OCI-LY1 (cell line): ENCODE results near the gene ETV2.

ENCODE experiments used
- H2AFZ ChIP-seq: fragments of 200-600 bp; sonication (generic), shearing (Covaris generic); 2 replicates; pipeline ENCODE4 v1.6.0; 2014; ENCODE audit warnings: antibody characterized with exemption, mild to moderate bottlenecking, low read length
- H3F3A ChIP-seq: fragments of 200-600 bp; sonication (generic), shearing (Covaris generic); 2 replicates; pipeline ENCODE4 v1.6.0; 2014; ENCODE audit warnings: mild to moderate bottlenecking, antibody characterized with exemption, low read length, moderate library complexity; ENCODE audit not compliant: insufficient read depth
- H3K27ac ChIP-seq: fragments of 200-600 bp; sonication (generic); 2 replicates; pipeline ENCODE4 v1.5.1; 2014; ENCODE audit warnings: low read length, mixed run types, mild to moderate bottlenecking, low read depth; ENCODE audit not compliant: poor library complexity, severe bottlenecking
- H3K27me3 ChIP-seq: fragments of 200-600 bp; sonication (generic); 2 replicates; pipeline ENCODE4 v1.6.0; 2014; ENCODE audit warnings: antibody characterized with exemption, mild to moderate bottlenecking, low read length, moderate library complexity; ENCODE audit not compliant: insufficient read depth
- H3K36me3 ChIP-seq: fragments of 200-600 bp; sonication (generic); 2 replicates; pipeline ENCODE4 v1.6.1; 2014; ENCODE audit warnings: mild to moderate bottlenecking, antibody characterized with exemption, low read length, moderate library complexity, mixed read lengths; ENCODE audit not compliant: insufficient read depth
- H3K4me1 ChIP-seq: fragments of 200-600 bp; sonication (generic); 2 replicates; pipeline ENCODE4 v1.5.1; 2014; ENCODE audit warnings: mild to moderate bottlenecking, low read length, moderate library complexity; ENCODE audit not compliant: insufficient read depth, severe bottlenecking
- H3K4me2 ChIP-seq: fragments of 200-600 bp; sonication (generic), shearing (Covaris generic); 2 replicates; pipeline ENCODE4 v1.6.1; 2014; ENCODE audit warnings: low read length
- H3K4me3 ChIP-seq: fragments of 200-600 bp; sonication (generic); 2 replicates; pipeline ENCODE4 v1.5.1; 2014; ENCODE audit warnings: low read length, low read depth, mild to moderate bottlenecking, mixed read lengths; ENCODE audit not compliant: poor library complexity, severe bottlenecking
- H3K79me2 ChIP-seq: fragments of 200-600 bp; shearing (Covaris generic); 2 replicates; pipeline ENCODE4 v1.6.1; 2016; ENCODE audit warnings: mixed run types, low read length, mixed read lengths; ENCODE audit not compliant: insufficient read depth
- H3K9ac ChIP-seq: fragments of 200-600 bp; sonication (generic), shearing (Covaris generic); 2 replicates; pipeline ENCODE4 v1.6.1; 2014; ENCODE audit warnings: mild to moderate bottlenecking, low read length, mixed read lengths
- H3K9me2 ChIP-seq: fragments of 200-600 bp; sonication (generic), shearing (Covaris generic); 2 replicates; pipeline ENCODE4 v1.6.1; 2014; ENCODE audit warnings: low read depth, mild to moderate bottlenecking, low read length, mixed read lengths
- H3K9me3 ChIP-seq: fragments of 200-600 bp; shearing (Covaris generic); 2 replicates; pipeline ENCODE4 v1.6.1; 2014; ENCODE audit warnings: low read length, mixed read lengths
- H4K20me1 ChIP-seq: fragments of 200-600 bp; sonication (generic), shearing (Covaris generic); 2 replicates; pipeline ENCODE4 v1.6.0; 2016; ENCODE audit warnings: mild to moderate bottlenecking, low read length; ENCODE audit not compliant: insufficient read depth
- CTCF ChIP-seq: fragments of 200-600 bp; sonication (generic), shearing (Covaris generic); IDR thresholded peaks from 2 replicates; pipeline ENCODE4 v1.5.1; 2017; ENCODE audit warnings: mild to moderate bottlenecking, antibody characterized with exemption, low read length, moderate library complexity, mixed read lengths
- EZH2 ChIP-seq: fragments of 200-600 bp; sonication (generic), shearing (Covaris generic); IDR thresholded peaks from 2 replicates; pipeline ENCODE4 v1.8.0; 2017; ENCODE audit warnings: borderline replicate concordance, mixed run types, mild to moderate bottlenecking, antibody characterized with exemption, low read length, moderate library complexity, mixed read lengths

ETV2 gene

GRCh38 chr19:35661995-35662340 is 20.4 kb downstream of the ETV2 start:
- no peaks in the 10 kb centered on the region for H3K9me3 ChIP-seq
- H3K9me2 ChIP-seq, result no peaks in the 10 kb centered on the region
- no peaks in the 10 kb centered on the region for H3K4me1 ChIP-seq
- H3K27me3 ChIP-seq, result peaks cover 3% of the 10 kb centered on the region; the same call in 1 of the 2 replicates
- no peak overlapping the region for H3K4me2 ChIP-seq
- H3K4me3 ChIP-seq, result no peak overlapping the region
- no peak overlapping the region for H3K27ac ChIP-seq
- no peak overlapping the region for H3K9ac ChIP-seq
- no peaks in the 10 kb centered on the region for H3F3A ChIP-seq
- H3K79me2 ChIP-seq, result no peaks in the 10 kb centered on the region
- peaks cover 38% of the 10 kb centered on the region for H3K36me3 ChIP-seq
- H2AFZ ChIP-seq, result no peak overlapping the region
- no peak for TF ChIP-seq EZH2
- no peak for TF ChIP-seq CTCF
- H4K20me1 ChIP-seq, result no peaks in the 10 kb centered on the region

DNA sequence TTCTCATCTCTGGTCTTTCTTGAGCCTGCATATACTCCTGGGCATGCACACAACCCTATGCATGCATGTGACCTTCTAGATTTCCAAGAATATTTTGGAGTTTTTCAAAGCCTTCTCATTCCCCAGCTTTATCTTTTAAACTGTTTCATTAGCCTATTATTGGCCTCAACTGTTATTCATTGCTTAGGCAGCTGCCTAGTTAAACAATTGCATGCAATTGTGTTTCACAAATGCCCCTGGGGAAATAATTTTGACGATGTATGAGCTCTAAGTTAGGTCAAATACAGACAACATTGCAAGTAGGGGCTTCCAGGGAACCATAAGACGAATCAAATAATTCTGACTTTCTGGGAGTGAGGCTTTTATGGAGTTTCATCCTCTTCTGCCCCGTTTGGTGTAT is 22.4 kb downstream of the ETV2 start:
- Histone ChIP-seq H3K9ac (no peak overlapping the region), H3K4me1 (no peaks in the 10 kb centered on the region), H2AFZ (no peak overlapping the region), H3K4me3 (no peak overlapping the region), H3K4me2 (no peak overlapping the region), H3K36me3 (peaks cover 21% of the 10 kb centered on the region), H3K27ac (no peak overlapping the region), H3K79me2 (no peaks in the 10 kb centered on the region), H3K27me3 (peaks cover 3% of the 10 kb centered on the region; the same call in 1 of the 2 replicates), H4K20me1 (no peaks in the 10 kb centered on the region), H3F3A (no peaks in the 10 kb centered on the region), H3K9me3 (no peaks in the 10 kb centered on the region), H3K9me2 (no peaks in the 10 kb centered on the region)
- TF ChIP-seq CTCF (no peak), EZH2 (no peak)

DNA sequence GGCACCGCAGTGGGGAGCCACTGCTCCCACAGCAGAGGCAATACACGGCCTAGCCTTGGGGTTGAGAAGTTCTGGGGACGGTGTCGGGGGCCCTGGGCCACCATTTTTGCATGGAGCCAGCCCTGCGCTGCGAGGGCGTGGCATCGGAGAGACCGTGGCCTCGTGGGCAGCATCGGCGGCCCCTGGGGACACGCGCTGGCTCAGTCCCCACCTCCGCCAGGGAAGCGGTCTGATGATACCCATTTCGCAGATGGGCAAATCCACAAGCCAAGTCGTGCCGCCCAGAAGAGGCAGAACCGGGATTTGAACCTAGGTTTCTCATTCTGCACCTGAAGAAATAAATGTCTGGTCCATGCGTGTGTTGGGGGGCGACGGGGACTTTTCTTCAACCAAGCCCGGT is 23.6 kb downstream of the ETV2 start:
- Histone ChIP-seq H3K9ac (no peak overlapping the region), H3K27me3 (peaks cover 3% of the 10 kb centered on the region; the same call in 1 of the 2 replicates), H3K9me2 (no peaks in the 10 kb centered on the region), H3K4me1 (no peaks in the 10 kb centered on the region), H3F3A (no peaks in the 10 kb centered on the region), H2AFZ (no peak overlapping the region), H3K4me2 (no peak overlapping the region), H3K4me3 (no peak overlapping the region), H3K27ac (no peak overlapping the region), H3K9me3 (no peaks in the 10 kb centered on the region), H3K79me2 (no peaks in the 10 kb centered on the region), H3K36me3 (peaks cover 14% of the 10 kb centered on the region), H4K20me1 (no peaks in the 10 kb centered on the region)
- TF ChIP-seq CTCF, result no peak
- TF ChIP-seq EZH2, result no peak
